Measurements from ENCODE around the gene HS6ST1.
A peak's percentile ranks its signal among the peaks of the same experiment; 100 is the strongest.
"Not testable (repeated sequence)": the region's sequence is repeated elsewhere in the genome, so short reads cannot be mapped to it uniquely, and the experiment has no call there.

HS6ST1 gene

DNA sequence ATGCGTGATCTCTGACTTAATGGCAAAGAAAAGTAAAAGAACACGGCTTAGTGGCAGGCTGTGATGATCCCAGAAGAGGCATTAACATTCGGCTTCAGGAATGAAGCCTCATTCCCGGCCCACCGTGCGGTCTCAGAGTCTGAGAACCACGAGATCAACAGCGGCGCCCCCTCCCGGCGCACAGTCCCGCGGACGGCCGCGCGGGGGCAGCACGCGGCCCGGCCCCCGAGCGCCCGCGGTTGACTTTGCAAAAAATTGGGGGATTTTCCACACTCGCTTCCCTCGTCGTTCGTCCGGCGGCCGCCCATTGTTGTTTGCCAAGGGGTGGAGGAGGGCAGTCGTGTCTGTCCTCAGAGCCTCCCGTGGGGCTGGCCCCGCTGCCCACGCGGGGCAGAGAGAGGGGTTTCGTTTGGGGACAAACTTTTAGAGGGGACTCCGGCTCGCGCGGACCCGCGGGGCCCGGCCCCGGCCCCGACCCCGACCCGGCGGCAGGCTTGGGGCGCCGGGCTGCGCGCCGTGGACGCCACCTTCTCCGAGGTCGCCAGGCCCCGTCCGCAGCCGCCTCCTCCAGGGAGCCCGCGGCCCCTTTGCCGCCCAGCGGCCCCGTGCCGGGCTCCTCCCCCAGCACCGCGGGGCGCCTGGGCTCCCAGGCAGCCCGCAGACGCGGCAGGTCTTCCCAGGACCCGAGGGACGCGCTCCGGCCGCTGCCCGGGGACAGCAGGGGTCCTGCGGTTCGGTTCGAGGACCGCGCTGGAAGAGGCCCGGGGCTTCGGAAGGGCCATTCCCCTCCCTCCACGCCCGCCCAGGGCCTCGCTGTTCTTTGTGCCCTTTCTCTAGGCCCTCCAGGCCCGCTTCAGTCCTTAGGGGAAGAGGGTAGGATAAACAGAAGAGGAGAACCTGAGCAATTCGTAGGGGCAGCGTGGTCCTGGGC lies 3.4 kb upstream of the HS6ST1 start:
- peak; percentile 77 to 81 for DNase-seq

DNA sequence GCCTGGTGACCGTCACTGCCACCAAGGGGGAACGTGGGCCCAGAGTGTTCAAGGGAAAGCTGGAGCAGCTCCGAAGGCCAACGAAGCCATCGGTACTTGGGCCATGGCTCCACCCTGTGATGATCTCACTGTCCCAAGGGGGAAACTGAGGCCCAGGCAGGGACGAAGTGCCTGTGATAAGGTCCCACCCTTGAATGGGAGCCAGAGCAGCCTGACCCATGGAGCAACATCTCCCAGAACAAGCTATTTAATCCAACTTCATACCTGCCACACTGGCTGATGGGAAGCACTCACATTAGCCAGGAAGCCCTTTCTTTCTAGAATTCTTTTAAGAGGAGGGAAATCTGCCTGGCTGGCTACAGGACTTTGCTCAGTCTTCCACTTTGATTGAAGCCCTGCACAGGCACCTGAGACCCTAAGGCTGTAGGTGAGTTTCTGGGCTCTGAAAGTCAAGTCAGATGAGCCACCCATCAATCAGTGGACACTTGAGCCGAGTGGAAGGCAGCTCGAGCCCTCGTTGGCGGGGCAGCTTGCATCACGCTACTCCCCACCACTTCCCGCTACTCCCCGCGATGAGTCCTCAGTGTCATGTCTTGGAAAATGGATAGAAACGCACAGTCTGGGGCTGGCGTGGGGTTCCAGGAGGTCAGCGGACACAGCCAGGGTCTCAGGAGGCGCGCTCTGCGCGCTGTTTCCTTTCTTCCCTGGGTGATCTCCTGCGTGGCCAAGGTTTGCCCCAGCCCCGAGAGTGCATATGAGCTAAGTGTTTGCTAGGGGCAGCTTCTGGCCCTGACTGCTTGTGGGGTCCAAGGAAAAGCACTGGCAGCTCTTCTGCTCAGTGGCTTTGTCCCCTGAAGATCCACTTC lies 2.5 kb upstream of the HS6ST1 start:
- no peak for DNase-seq

DNA sequence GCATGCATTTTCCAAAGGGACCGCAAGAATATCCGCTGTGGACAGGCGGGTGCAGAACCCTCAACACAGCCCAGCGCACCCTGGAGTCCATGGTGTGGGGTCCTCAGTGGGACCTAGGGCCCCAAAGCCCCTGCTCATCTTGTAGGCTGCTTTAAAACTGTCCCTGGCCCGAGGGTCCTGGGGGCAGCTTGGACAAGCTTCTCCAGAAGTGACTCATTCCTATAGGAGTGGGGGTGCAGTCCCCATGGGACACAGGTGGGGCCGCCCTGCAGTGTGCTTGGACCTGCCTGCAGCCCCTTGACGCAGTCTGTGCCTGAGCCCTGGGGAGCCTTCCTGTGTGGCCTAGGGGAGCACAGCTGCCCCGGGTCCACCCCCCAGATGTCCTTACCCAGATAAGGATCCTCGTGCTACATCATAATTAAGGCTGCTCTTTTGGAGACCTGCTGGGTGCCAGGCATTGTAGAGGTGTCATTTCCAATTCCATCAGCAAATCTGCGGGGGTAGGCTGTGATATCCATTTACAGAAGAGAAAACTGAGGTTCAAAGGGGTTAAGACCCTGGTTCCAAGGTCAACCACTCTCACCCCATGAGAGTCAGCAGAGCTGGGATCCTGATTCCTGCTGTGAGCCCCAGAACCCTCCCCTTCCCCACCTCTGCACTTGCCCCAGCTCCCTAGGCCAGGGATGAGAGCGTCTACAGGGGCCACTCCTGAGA lies 1.7 kb upstream of the HS6ST1 start:
- no peak for DNase-seq

GRCh38 chr2:128319631-128320191 lies 1.0 kb upstream of the HS6ST1 start:
- no peak for DNase-seq

DNA sequence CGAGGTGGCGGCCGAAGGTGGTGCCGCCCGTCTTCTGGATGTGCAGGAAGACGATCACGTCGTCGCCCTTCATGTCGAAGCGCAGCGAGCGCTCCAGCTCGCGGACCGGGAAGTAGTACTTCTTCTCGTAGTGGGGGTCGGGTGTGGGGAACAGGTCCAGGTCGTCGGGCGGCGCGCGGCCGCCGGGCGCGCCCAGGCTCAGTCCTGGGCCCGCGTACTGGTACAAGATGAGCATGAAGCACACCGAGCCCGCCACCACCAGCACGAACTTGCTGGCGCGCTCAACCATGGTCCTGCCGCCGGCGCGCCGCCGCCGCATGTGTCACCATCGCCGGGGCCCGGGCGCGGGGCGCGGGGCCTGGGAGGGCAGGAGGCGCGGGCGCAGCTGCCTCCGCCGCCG lies 423 bp downstream of the HS6ST1 start:
- DNase-seq = not testable (repeated sequence)

DNA sequence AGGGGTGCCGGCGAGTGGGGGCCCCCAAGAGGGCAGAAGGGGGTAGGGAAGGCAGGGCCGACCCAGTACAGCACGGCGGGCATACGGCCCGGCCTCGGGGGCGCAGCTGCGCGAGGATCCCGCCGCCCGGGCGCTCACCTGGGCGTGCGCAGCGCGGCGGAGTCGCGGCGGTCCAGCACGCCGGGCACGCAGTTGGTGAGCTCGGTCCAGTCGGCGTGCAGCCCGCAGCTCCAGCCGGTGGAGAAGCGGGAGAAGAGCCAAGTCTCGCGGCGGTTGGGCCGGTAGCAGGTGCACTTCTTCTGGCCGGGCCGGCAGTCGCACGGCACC lies 806 bp downstream of the HS6ST1 start:
- not testable (repeated sequence) for DNase-seq

GRCh38 chr2:128317181-128317898 lies 1.3 kb downstream of the HS6ST1 start:
- DNase-seq = no peak

GRCh38 chr2:128316777-128317180 lies 1.9 kb downstream of the HS6ST1 start:
- DNase-seq = no peak

- DNase-seq = no peak
Measured at GRCh38 chr2:128315829-128316776, 2.6 kb downstream of the HS6ST1 start.

DNA sequence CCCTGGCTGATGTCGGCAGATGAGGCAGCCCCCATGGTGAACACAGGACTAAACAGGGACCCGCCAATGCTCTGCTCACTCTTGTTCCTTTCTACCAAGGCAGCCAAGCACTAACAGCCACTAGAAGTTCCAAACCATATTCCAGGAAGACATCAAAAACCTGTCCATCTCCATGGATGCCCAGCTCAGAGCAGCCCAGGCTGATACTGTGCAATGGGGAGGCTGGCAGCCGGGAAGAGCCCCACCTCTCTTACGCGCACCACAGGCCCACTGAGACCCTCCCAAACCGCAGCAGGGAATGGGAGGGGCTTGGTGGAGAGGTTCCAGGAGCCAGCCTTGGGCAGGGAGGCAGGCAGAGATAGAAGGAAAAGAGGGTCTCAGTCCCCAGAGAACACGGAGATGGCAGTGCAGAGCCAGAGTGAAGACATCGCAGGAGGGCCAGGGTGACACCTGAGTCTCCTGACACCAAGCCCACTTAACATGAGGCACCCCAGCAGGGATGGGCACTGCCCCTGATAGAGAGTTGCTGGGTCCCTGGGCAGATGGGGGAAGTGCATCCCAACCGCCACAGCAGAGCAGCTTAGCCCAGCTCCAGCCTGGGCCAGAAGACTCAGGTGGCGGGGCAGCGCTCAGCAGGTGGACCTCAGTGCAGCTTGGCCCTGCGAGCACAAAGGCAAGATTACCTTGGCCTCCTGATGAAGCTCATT lies 3.4 kb downstream of the HS6ST1 start:
- no peak for DNase-seq

DNA sequence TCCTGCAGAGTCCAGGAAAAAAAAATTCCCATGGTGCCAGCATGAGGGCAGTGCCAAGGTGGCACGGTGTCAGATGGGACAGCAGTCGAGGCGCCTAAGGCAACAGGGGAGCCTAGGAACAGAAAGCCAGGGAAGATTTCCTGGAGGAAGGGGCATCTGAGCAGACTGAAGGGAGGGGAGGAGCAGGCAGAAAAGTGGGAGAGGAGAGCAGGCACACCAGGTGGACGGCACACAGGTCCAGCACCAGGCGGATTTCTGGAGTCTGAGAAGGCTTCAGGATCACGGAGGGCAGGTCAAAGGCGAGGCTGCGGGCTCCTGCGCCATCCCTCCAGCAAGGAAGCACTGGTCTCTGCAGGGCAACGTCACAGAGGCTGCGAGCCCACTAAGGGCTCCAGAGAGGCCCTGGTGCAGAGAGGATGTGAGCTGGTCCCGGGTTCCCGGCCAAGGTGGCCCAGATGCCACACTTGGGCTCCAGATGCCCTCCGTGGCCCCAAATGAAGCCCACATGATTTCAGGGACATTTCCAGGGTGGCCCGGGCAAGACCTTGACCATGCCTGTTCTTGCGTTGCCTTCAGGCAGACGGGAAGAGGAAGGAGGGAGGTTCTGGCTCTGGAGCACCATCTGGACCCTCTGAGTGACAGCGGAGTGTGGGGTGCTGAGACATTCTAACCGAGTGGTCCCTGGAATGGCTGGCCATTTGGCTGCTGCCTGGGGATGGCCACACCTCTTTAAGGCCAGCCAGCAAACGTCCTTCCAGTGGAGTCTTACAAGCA lies 4.1 kb downstream of the HS6ST1 start:
- DNase-seq = no peak

DNA sequence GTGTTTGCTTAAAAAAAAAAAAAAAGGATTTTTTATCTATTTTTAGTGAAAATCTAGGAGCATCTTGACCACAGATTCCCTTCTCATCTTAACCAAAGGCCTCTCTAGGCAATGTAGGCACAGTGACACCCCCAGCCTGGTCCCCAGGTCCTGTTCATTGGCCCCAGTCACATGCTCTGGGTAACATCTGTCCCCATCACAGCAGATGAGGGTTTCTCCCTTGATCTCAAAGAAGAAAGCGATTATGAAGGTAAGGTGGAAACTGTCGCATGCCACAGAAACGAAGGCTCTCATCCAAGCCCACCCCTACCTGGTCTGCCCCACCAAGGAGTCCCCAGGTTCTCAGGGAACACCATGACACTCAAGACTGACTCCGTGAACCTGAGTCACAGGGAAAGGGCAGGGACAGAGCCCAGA lies 4.7 kb downstream of the HS6ST1 start:
- no peak for DNase-seq

- no peak for DNase-seq
Measured at GRCh38 chr2:128313091-128313836, 5.4 kb downstream of the HS6ST1 start.

DNA sequence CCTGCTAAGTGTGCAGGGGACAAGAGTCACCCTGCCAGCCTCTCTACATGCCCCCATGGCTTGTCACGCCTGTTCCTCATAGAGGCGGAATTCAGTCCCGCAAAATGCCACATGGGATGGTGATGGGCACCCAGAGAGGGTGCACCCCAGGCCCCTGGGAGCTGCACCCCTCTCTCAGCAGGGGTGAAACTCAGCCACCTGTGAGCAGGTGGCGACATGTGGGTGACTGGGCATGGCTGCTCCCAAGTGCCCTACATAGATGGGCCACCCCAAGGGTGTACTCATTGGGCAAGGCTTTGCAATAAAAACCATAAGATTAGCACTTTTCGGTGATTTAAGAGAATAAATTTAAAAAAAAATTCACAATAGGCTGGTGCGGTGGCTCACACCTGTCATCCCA lies 6.3 kb downstream of the HS6ST1 start:
- no peak for DNase-seq

DNA sequence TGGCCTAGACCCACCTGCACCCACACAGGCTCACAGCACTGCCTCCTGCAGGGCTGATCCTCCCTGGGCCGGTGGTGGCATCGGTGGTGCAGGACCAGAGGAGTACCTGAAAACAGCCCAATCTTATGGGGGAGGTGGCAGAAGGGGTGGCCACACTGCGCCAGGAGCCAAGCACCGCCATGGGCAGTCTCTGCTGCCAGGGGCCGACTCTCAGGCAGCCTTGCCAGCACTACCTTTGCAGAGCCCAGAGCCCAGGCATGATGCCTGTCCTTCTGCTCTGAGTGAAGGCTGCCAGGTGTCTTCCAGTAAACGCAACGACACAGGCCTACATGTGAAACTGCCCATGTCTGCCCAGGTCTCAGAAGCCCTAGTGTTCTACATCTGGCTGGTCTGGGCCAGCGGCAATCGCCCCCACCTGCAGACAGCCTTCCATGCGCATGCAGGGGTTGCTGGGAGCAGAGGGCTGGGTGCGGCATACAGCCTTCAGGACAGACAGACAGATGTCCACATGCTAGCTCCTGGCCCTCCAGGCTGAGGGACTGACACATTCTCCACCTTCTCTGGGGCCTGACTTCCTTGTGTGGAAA lies 6.8 kb downstream of the HS6ST1 start:
- no peak for DNase-seq

- DNase-seq = no peak
Measured at GRCh38 chr2:128311216-128311754, 7.4 kb downstream of the HS6ST1 start.

- no peak for DNase-seq
Measured at GRCh38 chr2:128310761-128311160, 7.9 kb downstream of the HS6ST1 start.

DNA sequence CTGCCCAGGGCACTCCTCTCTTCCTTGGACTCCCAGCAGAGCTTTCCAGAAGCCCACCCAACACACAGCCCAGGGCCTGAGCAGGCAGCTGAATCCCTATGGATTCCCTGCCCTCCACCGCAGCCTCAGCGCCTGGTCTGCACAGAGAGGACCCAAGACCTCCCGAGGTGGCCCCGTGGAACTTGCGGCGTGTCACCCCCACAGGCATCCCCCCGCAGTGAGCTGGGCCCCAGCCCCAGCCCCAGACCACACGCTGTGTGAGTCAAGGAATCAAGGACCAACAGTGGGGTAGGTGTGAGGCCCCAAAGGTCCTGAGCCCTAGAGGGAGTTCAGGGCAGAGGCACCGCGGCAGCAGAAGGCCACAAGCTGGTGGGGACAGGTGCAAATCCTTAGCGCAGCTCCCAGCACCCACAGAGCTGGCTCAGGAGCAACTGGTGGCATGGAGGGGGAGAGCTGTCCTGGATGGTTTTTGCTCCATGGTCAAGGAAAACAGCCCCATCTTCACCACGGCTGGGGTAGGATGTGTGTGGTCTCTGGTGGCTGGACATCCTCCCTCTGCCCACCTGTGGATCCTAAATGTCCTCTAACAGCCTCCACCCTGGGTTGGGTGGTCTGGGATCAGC lies 8.5 kb downstream of the HS6ST1 start:
- no peak for DNase-seq
